Naive thymus-derived CD8-positive, alpha-beta T cell (primary cell): ENCODE results near the gene BNC2. TPM values are rescaled to one million over a fixed set of nuclear protein-coding genes. Genes with fewer than 3 reads are reported as not detected.

Experiments
- ATAC-seq, 2 donors: fragments of 150-1000 bp; cut with Tn5 transposase in 1 of 2; sonication (Bioruptor Pico), chemical (Tn5 transposase) in 1 of 2; 1 replicate in 1 of 2; 2 replicates in 1 of 2; pipeline ENCODE4 v1.10.0; 2021; ENCODE audit warnings: mild to moderate bottlenecking in 2 of 2, moderate library complexity in 2 of 2
- POLR2A ChIA-PET: fragments of 350-600 bp; sonication (Branson Sonifier 250); formaldehyde crosslinking; loops from one replicate; lab custom pipeline; 2021; ENCODE audit warnings: antibody characterized with exemption; lab: Charles Lee
- DNase-seq, 10 donors: peaks; one replicate each; pipeline versions ENCODE4 v3.0.0 to v3.0.0-alpha.2; 2020 to 2022
- H3K27ac Mint-ChIP-seq, 10 donors: one replicate each; pipeline ENCODE4 v1.8.0; 2020 to 2022; ENCODE audit warnings: mild to moderate bottlenecking in 10 of 10, mixed read lengths in 10 of 10, moderate library complexity in 4 of 10, inconsistent platforms in 1 of 10
- H3K27me3 Mint-ChIP-seq, 5 donors: one replicate each; pipeline ENCODE4 v1.8.0; 2021 to 2022; ENCODE audit warnings: mixed read lengths in 5 of 5
- H3K36me3 Mint-ChIP-seq, 3 donors: one replicate each; pipeline ENCODE4 v1.8.0; 2020 to 2022; ENCODE audit warnings: mixed read lengths in 3 of 3, mild to moderate bottlenecking in 2 of 3, inconsistent platforms in 1 of 3
- H3K4me1 Mint-ChIP-seq, 4 donors: one replicate each; pipeline ENCODE4 v1.8.0; 2021 to 2022; ENCODE audit warnings: mixed read lengths in 4 of 4
- H3K4me3 Mint-ChIP-seq, 10 donors: one replicate each; pipeline ENCODE4 v1.8.0; 2020 to 2022; ENCODE audit warnings: mild to moderate bottlenecking in 10 of 10, mixed read lengths in 10 of 10, moderate library complexity in 6 of 10, inconsistent platforms in 1 of 10
- H3K9me3 Mint-ChIP-seq, 9 donors: one replicate each; pipeline ENCODE4 v1.8.0; 2020 to 2022; ENCODE audit warnings: mixed read lengths in 9 of 9, mild to moderate bottlenecking in 3 of 9, inconsistent platforms in 1 of 9, moderate library complexity in 1 of 9
- polyA plus RNA-seq, 3 donors: library from polyadenylated mRNA; unstranded; fragments of 300-500 nt; fragmentation: Illumina TruSeq; gene quantifications; one replicate each; pipeline ENCODE4 v1.2.3, GENCODE V29; 2021
- total RNA-seq, 8 experiments: library from RNA in 2 of 8; stranded (reverse) in 2 of 8; gene quantifications; one replicate each; pipeline ENCODE4 v1.2.3 and lab custom pipeline; 2021 to 2026

Gene BNC2
- total and polyA plus RNA-seq, 5 experiments from 2014 or later, result not detected

DNA sequence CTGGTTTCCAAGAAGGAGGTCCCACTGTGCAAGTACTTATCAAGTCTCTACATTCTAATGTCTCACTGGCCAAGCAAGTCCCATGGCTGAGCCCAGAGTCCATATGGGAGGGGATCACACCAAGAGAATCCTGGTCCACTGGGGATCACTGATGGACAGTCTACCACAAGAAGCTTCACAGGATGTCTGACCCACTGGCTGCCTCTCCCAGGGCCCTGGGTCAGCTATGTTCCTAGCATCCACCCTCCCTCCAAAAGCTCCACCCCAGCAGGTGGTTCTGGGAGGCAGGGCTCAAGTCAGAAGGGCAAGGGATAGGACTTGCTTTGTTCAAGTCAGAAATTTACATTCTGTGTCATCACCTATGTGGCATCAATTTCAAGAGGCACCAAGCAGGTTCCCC lies 508.5 kb downstream of the BNC2 start:
- POLR2A ChIA-PET, result no interaction called here
- Mint-ChIP-seq H3K36me3 (no peaks in the 10 kb centered on the region), H3K4me1 (peaks cover 0 to 2% (median 0%) of the 10 kb centered on the region in 4 donors), H3K27ac (no peak overlapping the region), H3K9me3 (peaks cover 0 to 11% (median 0%) of the 10 kb centered on the region in 9 donors), H3K4me3 (no peak overlapping the region), H3K27me3 (peaks cover 0 to 9% (median 0%) of the 10 kb centered on the region in 5 donors)
- ATAC-seq (no peak), DNase-seq (no peak)

DNA sequence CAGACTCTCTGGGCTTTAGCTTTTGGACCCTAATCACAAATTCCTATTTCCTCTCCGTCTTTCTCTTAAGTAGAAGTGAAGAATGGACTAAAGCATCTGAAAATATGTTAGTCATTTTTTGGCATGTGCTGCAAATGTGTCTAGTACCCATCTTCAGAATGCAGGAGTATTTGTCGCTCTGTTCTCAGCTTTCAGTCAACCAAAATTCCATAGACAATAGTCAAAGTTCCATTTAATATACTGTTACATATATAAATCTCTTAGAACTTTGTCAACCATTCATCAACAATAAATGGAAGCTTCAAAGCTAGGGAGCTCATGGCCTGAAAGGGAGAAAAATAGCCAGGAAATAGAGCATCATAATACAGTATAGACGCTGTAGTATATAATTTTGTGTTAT lies 509.4 kb downstream of the BNC2 start:
- Mint-ChIP-seq H3K9me3 (peaks cover 0 to 3% (median 0%) of the 10 kb centered on the region in 9 donors), H3K27ac (no peak overlapping the region), H3K4me3 (no peak overlapping the region), H3K27me3 (peaks cover 0 to 3% (median 0%) of the 10 kb centered on the region in 5 donors), H3K4me1 (no peaks in the 10 kb centered on the region), H3K36me3 (no peaks in the 10 kb centered on the region)
- DNase-seq (no peak), ATAC-seq (no peak)
- POLR2A ChIA-PET, result no interaction called here

- no peaks in the 10 kb centered on the region for H3K36me3 Mint-ChIP-seq
- ATAC-seq (no peak), DNase-seq (no peak)
- no peak overlapping the region for H3K27ac Mint-ChIP-seq
- H3K4me3 Mint-ChIP-seq, result no peak overlapping the region
- H3K4me1 Mint-ChIP-seq, result no peaks in the 10 kb centered on the region
- POLR2A ChIA-PET, result no interaction called here
- no peaks in the 10 kb centered on the region for H3K27me3 Mint-ChIP-seq
- H3K9me3 Mint-ChIP-seq, result peaks cover 0 to 3% (median 0%) of the 10 kb centered on the region in 9 donors
Measured at GRCh38 chr9:16360247-16360646, 510.2 kb downstream of the BNC2 start.
